ENCODE results near the gene YPEL5. TPM values are rescaled to one million over a fixed set of nuclear protein-coding genes. Genes with fewer than 3 reads are reported as not detected.

The YPEL5 gene
- total RNA-seq, 2 experiments from 2014 or later = 38.9 to 52.1 TPM

DNA sequence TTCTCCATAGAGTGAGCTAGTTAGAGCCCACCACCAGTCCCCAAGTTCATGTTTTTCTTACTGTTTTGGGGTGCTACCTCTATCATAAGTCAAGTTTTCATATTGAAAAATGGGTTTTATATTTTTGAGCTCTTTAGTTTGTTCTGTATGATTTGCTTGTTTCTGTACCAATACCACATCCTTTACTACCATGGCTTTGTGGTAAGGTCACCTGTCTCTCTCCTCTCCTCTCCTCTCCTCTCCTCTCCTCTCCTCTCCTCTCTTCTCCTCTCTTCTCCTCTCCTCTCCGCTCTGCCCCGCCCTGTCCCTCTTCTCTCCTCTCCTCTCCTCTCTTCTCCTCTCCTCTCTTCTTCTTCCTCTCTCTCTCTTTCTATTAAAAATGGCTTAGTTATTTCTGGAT is 62.4 kb downstream of the YPEL5 start:
- no peaks in the 10 kb centered on the region for H3K79me2 ChIP-seq (ENCODE audit: insufficient read depth, low read depth, low read length)
- H3K27ac ChIP-seq (ENCODE audit: low read depth, low read length, poor library complexity, severe bottlenecking) = no peak overlapping the region
- intact Hi-C loops (cut with micrococcal nuclease; ENCODE audit: unreplicated experiment) = loop anchor here (5.0 kb wide), 2 partner anchors 117 to 238 kb away; partner anchors contain the start of gene LCLAT1
- no peaks in the 10 kb centered on the region for H3K9me3 ChIP-seq (ENCODE audit: low read length)
- no peak overlapping the region for H2AFZ ChIP-seq (ENCODE audit: low read length)
- TF ChIP-seq, protein P1, sequence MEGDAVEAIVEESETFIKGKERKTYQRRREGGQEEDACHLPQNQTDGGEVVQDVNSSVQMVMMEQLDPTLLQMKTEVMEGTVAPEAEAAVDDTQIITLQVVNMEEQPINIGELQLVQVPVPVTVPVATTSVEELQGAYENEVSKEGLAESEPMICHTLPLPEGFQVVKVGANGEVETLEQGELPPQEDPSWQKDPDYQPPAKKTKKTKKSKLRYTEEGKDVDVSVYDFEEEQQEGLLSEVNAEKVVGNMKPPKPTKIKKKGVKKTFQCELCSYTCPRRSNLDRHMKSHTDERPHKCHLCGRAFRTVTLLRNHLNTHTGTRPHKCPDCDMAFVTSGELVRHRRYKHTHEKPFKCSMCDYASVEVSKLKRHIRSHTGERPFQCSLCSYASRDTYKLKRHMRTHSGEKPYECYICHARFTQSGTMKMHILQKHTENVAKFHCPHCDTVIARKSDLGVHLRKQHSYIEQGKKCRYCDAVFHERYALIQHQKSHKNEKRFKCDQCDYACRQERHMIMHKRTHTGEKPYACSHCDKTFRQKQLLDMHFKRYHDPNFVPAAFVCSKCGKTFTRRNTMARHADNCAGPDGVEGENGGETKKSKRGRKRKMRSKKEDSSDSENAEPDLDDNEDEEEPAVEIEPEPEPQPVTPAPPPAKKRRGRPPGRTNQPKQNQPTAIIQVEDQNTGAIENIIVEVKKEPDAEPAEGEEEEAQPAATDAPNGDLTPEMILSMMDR (conservative IDR thresholded peaks at IDR 0.05; ENCODE audit: low read length) = no peak
- no peak for DNase-seq (ENCODE audit: low spot score)
- POLR2A ChIA-PET = interaction anchor here (1.0 to 2.3 kb wide), 6 partner anchors 11 to 178 kb away, joined by 3 to 7 read pairs (median 4); no protein-coding TSS in a partner anchor
- no peaks in the 10 kb centered on the region for H4K20me1 ChIP-seq (ENCODE audit: insufficient read depth, low read length)
- peaks cover 13% of the 10 kb centered on the region for H3K4me1 ChIP-seq (ENCODE audit: insufficient read depth, low read length, poor library complexity, severe bottlenecking)
- CTCF ChIA-PET (ENCODE audit: unreplicated experiment) = interaction anchor here (0.6 to 2.2 kb wide), 6 partner anchors 54 to 502 kb away, joined by 3 to 8 read pairs (median 4); no protein-coding TSS in a partner anchor
- no peaks in the 10 kb centered on the region for H3K9me2 ChIP-seq (ENCODE audit: insufficient read depth, low read length)
- H3K4me2 ChIP-seq (ENCODE audit: low read length) = no peak overlapping the region
- H3K4me3 ChIP-seq (ENCODE audit: low read depth, low read length, poor library complexity, severe bottlenecking) = no peak overlapping the region
- BruUV-seq (replicated peaks) = no TSS peak
- H3K36me3 ChIP-seq (ENCODE audit: insufficient read depth, low read length) = no peaks in the 10 kb centered on the region

Small RNA genes within 50 kb of the gene (small RNA-seq; reads per million reads assigned to genes)
- not detected for gene SNORA10B

Other genes with a start within 250 kb of the YPEL5 start
- gene ALK, start 225.4 kb upstream of the YPEL5 start, total RNA-seq (2014; rRNA removed; shearing (Covaris generic)) = 0.09 TPM in 1 of 2 replicates, not detected in the other
- not detected in 2 replicates for gene ALK, start 225.4 kb upstream of the YPEL5 start, total RNA-seq (2022)
- 0.75 and 3.7 TPM in 2 replicates for gene LBH, start 84.5 kb downstream of the YPEL5 start, total RNA-seq (2014; rRNA removed; shearing (Covaris generic))
- gene LBH, start 84.5 kb downstream of the YPEL5 start, total RNA-seq (2022) = 3.0 and 3.8 TPM in 2 replicates

All from OCI-LY7 (cell line).